ENCODE measurements around the gene KAZN.

KAZN gene

DNA sequence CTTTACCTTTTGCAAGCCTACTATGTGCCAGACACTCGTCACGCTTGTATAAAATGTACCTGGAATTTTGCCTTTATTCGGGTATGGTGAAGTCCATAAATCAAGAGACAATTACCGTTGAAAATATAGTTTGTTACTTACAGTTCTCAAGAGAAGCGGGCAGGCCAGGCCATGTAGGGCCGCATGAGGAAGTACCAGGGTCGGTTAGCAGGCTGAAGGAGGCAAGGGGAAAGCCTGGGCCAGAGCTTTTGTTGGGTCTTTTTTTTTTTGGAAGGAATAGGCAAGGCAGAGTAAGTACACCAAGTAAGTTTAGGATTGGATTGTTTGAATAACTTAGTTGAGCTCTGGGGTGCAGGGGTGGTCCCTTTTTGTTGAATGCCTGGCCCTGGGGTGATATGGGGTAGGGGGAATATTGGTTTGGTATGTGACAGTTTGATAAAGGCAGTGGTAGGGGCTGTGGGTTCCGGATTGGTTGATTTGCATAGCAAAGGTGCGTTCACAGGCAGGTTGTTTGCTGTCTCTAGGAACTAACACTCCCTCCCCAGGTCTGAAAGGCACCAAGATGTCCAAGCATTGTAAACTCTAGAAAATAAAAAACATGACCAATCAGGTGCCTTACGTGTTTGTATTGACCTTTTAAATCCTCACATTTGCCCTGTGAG lies 80.7 kb downstream of the KAZN start:
- no peak for DNase-seq

DNA sequence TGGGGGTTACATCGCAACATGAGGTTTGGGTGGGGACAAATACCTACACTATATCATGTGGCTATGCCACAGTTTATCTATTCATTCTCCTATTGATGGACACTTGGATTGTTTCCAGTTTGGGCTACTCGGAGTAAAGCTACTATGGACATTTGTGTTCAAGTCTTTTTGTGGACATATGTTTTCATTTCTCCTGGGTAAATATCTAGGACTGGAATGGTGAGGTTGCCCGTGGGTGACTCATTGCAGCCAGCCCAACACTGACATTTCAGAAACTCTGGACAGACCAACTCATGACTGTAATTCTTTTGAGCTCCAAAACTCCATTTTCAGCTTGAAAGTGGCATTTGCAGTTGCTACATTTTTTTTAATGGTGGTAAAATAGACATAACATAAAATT lies 82.7 kb downstream of the KAZN start:
- DNase-seq, result no peak

GRCh38 chr1:14682941-14683621 lies 84.6 kb downstream of the KAZN start:
- DNase-seq, result no peak

GRCh38 chr1:14685078-14685477 lies 86.6 kb downstream of the KAZN start:
- DNase-seq, result no peak

- DNase-seq, result no peak
These were observed 88.2 kb downstream of the KAZN start for GRCh38 chr1:14686701-14687100.

- DNase-seq, result no peak
These were observed 88.7 kb downstream of the KAZN start for GRCh38 chr1:14687147-14687546.

DNA sequence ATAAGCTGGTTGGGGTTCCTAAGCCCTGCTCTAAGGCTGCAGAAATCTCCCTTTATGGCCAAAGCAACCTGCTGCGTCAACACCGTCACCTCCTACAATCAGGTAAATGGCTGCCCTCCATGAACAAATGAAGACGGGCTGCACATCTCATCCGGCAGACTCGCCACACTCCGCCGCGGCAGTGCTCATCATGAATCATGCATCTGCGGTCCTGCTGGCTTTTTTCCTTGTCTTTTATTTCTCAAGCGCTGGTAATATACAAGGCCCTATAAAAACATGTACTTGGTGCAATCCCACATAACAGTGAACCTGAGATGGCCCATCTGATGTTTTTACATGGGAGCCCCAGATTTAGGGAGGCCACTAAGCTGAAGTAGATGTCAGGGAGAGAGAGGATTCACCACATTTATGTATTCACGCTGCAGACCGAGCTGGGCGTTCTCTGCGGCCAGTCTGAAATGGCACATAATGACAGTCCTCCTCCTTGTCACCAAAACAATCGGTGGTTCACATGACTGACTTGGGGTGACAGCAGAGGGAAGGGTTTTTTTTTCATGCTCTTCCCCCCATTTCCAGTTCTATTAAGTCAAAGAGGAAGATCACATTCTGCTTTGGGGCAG lies 91.6 kb downstream of the KAZN start:
- no peak for DNase-seq

GRCh38 chr1:14693949-14694348 lies 95.5 kb downstream of the KAZN start:
- DNase-seq, result no peak

DNA sequence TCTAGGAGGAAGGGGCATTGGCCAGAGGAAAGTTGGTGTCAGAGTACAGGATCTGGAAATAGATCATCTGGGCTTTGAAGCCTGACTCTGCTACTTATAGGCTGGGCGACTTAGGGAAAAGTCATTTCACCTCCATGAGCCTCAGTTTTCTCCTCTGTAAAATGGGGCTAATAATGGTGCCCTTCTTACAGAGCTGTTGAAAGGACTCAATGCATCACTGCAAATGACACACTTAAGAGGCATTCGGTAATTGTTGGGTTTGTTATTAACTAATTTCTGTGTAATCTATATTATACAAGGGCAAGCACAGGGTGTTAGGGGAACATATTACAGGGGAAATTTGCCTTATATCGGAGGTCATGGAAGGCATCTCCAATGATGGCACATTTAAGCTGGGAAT lies 96.1 kb downstream of the KAZN start:
- DNase-seq, result no peak

- DNase-seq, result no peak
These were observed 98.3 kb downstream of the KAZN start for GRCh38 chr1:14696761-14697160.

DNA sequence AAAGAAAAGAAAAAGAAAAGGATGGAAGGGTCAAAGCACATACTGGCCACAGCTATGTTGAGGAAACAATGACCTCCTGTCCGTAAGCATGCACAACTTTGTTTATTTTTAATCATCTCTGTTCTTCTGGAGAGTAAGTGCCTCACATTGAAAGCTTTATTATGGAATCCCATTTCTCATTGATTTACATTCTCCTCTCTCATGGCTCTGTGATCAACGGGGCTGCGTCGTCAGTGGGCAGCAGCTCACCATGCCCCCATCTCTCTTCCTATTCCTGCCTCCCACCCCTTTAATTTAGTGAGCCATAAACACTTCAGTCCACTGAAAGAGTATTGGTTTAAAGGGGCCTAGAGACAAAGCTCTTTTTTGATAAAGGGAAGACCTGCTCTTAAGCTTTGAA lies 98.9 kb downstream of the KAZN start:
- DNase-seq, result no peak

DNA sequence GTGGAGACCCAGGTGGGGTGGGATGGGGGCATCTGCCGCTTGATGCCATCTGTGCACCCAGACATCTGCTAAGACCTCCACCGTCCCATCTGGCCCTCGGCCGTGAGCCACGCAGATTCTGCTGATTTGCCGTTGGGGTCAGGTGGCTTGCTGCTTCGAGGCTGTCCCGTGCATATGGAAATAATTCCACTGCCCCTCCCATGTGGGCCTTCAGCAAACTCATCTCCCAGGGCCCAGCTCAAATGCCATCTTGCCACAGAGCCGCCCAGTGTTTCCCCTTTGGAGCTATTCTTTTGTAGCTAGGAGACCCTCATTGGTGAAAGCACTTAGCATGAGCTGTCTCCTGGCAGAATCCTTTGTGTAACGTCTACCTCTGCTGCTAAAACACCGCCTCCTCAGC lies 99.8 kb downstream of the KAZN start:
- no peak for DNase-seq

GRCh38 chr1:14699620-14700019 lies 101.1 kb downstream of the KAZN start:
- DNase-seq, result no peak

DNA sequence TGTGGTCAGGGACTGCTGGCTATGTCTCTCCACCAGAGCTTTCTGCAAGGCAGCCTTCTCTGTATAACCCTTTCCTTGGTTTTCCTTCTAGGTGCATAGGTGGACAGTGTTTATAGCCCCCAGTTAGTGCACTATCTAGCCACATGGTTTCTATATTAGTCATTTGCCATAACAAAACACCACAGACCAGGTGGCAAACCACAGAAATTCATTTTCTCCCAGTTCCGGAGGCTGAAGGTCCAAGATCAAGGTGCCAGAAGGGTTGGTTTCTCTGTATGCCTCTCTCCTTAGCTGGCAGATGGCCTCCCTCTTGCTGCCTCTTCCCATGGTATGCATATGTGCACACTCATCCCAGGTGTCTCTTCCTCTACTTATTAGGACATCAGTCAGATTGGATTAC lies 106.4 kb downstream of the KAZN start:
- DNase-seq, result no peak

GRCh38 chr1:14705824-14706223 lies 107.3 kb downstream of the KAZN start:
- no peak for DNase-seq

- DNase-seq, result no peak
These were observed 108.1 kb downstream of the KAZN start for GRCh38 chr1:14706631-14707030.

DNA sequence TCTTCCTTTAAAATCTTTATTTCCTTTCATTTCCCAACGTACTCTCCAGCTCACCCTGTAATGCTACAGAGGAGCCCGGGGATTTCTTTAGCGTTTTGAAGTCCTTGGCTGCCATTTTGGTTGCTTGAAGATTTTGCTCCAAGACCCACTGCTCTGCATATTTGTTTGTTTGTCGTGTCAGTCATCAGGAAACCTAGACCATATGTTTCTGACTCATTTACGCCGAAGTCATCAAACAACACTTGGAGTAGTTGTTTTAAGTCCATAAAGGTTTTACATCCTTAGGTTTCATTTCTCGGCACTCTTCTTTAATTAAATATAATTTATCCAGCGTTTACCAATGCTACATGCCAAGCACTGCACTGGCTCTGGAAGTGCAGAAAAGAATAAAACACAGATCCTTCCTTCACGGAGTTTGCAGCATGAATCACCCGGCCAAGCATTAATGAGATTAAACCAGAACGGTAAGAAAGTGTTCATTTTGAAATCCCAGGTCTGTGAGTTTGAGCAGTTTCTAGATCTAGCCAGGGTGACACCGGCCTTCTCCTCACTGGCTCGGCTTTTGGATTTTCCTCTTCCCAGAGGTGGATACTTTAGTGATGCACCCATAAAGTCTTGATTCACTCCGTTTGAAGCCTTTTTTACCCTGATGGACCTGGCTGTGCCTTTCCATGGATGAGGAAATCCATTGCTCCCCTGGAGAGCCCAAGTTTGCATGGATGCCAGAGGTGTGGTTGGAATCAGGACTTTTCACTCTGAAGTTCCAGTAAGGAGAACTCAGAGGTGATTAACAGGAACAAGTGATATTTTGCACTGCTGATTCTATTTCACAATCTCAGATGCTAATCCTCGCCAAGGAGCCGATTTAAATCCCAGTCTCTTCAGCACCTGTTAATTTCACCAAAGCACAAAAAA lies 109.3 kb downstream of the KAZN start:
- DNase-seq, result no peak

DNA sequence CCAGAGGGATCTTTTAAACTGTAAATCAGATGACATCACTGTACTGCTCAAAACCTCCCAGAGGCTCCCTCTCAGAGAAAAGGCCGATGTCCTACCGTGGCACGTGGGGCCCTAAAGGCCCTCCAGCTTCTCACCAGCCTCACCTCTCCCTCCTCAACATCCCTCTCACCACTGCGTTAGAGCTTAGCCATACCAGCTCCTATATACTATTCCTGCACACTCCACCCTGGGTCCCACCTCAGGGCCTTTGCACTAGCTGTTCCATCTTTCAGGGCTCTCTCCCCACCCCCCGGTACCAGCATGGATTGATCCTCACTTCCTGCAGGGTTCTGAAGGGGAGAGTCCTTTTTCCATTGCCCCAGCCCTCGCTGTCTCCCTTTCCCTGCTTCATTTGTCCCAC lies 111.8 kb downstream of the KAZN start:
- no peak for DNase-seq

GRCh38 chr1:14712136-14712535 lies 113.7 kb downstream of the KAZN start:
- DNase-seq, result no peak

GRCh38 chr1:14713077-14713476 lies 114.6 kb downstream of the KAZN start:
- DNase-seq, result peak; percentile 50

- DNase-seq, result no peak
These were observed 116.8 kb downstream of the KAZN start for GRCh38 chr1:14715266-14715665.

GRCh38 chr1:14715802-14716201 lies 117.3 kb downstream of the KAZN start:
- DNase-seq, result no peak

GRCh38 chr1:14716474-14716873 lies 118.0 kb downstream of the KAZN start:
- DNase-seq, result no peak
